ENCODE data around the gene DLEC1.
"Not testable (repeated sequence)": the region's sequence is repeated elsewhere in the genome, so short reads cannot be mapped to it uniquely, and the experiment has no call there.

The DLEC1 gene

GRCh38 chr3:38018296-38019266 lies 20.4 kb upstream of the DLEC1 start:
- no peak for DNase-seq (ENCODE audit: low read depth)

GRCh38 chr3:38019658-38020341 lies 19.2 kb upstream of the DLEC1 start:
- DNase-seq (ENCODE audit: low read depth) = no peak

- DNase-seq (ENCODE audit: low read depth) = no peak
Measured at GRCh38 chr3:38020342-38020726, 18.7 kb upstream of the DLEC1 start.

GRCh38 chr3:38021196-38021595 lies 17.8 kb upstream of the DLEC1 start:
- no peak for DNase-seq (ENCODE audit: low read depth)

- no peak for DNase-seq (ENCODE audit: low read depth)
Measured at GRCh38 chr3:38022301-38022700, 16.7 kb upstream of the DLEC1 start.

GRCh38 chr3:38022896-38023709 lies 15.9 kb upstream of the DLEC1 start:
- DNase-seq (ENCODE audit: low read depth) = no peak

- DNase-seq (ENCODE audit: low read depth) = no peak
Measured at GRCh38 chr3:38026856-38027255, 12.2 kb upstream of the DLEC1 start.

GRCh38 chr3:38027466-38028465 lies 11.2 kb upstream of the DLEC1 start:
- no peak for DNase-seq (ENCODE audit: low read depth)

GRCh38 chr3:38028621-38029361 lies 10.2 kb upstream of the DLEC1 start:
- DNase-seq (ENCODE audit: low read depth) = no peak

GRCh38 chr3:38029400-38030125 lies 9.4 kb upstream of the DLEC1 start, which contains the start of gene PLCD1:
Gene PLCD1 (minus strand): TSS chr3:38029642. CDS start chr3:38029539, 103 bp downstream.
- no peak for DNase-seq (ENCODE audit: low read depth)

GRCh38 chr3:38030126-38031021 lies 8.6 kb upstream of the DLEC1 start:
- DNase-seq (ENCODE audit: low read depth) = no peak

- peak; percentile 37 for DNase-seq (ENCODE audit: low read depth)
Measured at GRCh38 chr3:38031022-38031994, 7.7 kb upstream of the DLEC1 start.

- DNase-seq (ENCODE audit: low read depth) = no peak
Measured at GRCh38 chr3:38032328-38032865, 6.6 kb upstream of the DLEC1 start.

- not testable (repeated sequence) for DNase-seq (ENCODE audit: low read depth)
Measured at GRCh38 chr3:38033586-38033985, 5.4 kb upstream of the DLEC1 start.

- not testable (repeated sequence) for DNase-seq (ENCODE audit: low read depth)
Measured at GRCh38 chr3:38034335-38034734, 4.7 kb upstream of the DLEC1 start.

GRCh38 chr3:38036286-38036685 lies 2.7 kb upstream of the DLEC1 start:
- no peak for DNase-seq (ENCODE audit: low read depth)

GRCh38 chr3:38036906-38037305 lies 2.1 kb upstream of the DLEC1 start:
- DNase-seq (ENCODE audit: low read depth) = no peak
